GM12872 (cell line): ENCODE measurements around the gene LIPA.

ENCODE experiments used
- TF ChIP-seq, protein P1 (sequence below): IDR thresholded peaks from 3 replicates; pipeline ENCODE4 v1.5.1; 2011; ENCODE audit warnings: low read depth, mild to moderate bottlenecking, low read length, moderate library complexity; ENCODE audit not compliant: insufficient read depth

LIPA gene

DNA sequence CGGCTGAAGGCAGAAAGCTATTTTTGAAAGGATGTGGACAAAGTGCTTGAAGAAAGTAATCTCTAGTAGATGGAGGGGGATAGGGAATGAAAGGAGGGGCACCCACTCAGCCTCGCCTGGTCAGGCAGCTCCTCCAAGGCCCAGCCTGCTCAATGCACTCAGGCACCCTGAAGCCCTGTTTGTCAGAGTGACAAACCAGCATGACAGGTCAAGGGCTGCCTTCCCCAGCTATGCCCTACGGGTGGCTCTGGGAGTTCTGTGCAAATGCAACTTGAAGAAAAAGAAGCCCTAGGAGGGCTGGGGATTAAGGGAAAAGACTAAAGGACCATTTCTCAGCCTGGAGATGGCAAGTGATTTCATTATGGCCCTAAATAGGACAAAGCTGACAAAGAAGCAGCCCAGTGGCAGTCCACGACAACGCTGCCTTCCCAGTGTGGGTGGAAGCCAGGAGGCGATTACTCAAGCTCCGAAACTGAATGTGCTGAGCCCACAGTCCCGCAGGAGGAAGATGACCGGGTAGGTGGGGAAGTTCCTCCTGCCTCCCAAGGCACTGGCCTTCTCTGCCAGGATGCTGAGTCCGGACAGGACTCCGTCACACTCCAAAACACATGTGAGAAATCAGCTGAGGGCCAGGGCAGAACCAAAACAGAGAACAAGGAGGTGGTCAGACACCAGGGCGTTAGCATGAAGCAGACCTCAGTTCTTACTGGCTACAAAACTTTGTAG is 16.3 kb downstream of the LIPA start:
- TF ChIP-seq, protein P1, sequence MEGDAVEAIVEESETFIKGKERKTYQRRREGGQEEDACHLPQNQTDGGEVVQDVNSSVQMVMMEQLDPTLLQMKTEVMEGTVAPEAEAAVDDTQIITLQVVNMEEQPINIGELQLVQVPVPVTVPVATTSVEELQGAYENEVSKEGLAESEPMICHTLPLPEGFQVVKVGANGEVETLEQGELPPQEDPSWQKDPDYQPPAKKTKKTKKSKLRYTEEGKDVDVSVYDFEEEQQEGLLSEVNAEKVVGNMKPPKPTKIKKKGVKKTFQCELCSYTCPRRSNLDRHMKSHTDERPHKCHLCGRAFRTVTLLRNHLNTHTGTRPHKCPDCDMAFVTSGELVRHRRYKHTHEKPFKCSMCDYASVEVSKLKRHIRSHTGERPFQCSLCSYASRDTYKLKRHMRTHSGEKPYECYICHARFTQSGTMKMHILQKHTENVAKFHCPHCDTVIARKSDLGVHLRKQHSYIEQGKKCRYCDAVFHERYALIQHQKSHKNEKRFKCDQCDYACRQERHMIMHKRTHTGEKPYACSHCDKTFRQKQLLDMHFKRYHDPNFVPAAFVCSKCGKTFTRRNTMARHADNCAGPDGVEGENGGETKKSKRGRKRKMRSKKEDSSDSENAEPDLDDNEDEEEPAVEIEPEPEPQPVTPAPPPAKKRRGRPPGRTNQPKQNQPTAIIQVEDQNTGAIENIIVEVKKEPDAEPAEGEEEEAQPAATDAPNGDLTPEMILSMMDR = no peak

DNA sequence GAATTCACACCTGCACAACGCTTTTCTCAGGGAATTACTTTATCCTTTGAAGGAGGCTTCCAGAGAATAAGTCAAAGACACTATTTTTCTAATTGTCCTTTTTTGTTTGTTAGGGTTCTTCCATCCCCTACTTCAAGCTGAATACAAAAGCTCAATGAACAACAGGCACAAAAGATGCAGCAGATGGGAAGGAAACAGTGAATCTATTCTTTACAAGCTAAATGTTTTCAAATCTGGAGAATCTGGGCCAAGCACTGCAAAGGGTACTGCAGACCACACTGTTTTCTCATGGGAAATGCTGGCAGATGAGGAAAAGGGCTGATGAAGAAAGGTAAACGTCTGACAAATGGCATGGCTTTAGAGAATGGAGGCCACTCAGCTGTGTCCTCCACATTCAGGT is 18.5 kb downstream of the LIPA start:
- TF ChIP-seq, protein P1 = no peak

DNA sequence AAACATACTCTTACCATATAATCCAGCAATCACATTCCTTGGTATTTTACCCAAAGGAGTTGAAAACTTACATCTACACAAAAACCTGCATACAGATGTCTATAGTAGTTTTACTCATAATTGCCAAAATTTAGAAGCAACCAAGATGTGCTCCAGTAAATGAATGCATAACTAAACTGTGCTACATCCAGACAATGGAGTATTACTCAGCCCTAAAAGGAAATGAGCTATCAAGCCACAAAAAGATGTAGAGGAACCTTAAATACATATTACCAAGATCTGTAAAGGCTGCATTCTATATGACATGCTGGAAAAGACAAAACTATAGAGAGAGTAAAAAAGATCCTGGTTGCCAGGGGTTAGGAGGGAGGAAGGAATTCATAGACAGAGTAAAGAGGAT is 22.6 kb downstream of the LIPA start:
- TF ChIP-seq, protein P1 = no peak

DNA sequence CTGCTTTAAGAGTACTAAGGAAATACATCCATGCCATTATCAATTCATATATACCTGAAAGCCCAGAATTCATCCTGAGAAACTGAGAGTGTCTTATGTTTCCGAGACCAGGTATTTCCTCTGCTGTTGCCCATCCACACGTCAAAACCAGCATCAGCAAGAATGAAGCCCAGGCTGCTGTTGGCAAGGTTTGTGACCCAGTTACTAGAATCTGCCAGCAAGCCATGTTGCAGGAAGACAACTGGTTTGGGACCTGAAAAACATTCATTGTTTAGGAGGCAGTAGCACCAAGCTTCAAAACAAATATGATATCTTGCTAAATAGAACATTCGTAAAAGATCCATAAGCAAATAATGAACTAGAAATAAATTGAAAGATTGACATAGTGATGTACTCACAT is 23.4 kb downstream of the LIPA start:
- TF ChIP-seq, protein P1 = no peak

DNA sequence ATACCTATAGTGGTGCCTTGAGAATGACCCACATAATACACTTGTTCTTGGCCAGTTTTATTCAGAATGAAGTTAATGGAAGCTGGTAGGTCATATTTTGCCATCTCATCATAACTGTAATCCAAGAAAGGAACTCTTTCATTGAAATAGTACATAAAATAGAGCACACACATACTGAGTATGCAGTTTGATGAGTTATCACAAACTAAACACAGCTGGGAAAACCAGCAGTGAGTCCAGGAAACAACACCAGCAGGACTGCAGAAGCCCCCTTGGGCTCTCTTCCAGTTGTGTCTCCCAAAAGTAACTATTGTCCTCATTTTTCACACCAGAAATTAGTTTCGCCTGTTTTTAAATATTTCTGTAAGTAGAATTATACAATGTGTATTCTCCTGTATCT is 24.7 kb downstream of the LIPA start:
- TF ChIP-seq, protein P1 = no peak

DNA sequence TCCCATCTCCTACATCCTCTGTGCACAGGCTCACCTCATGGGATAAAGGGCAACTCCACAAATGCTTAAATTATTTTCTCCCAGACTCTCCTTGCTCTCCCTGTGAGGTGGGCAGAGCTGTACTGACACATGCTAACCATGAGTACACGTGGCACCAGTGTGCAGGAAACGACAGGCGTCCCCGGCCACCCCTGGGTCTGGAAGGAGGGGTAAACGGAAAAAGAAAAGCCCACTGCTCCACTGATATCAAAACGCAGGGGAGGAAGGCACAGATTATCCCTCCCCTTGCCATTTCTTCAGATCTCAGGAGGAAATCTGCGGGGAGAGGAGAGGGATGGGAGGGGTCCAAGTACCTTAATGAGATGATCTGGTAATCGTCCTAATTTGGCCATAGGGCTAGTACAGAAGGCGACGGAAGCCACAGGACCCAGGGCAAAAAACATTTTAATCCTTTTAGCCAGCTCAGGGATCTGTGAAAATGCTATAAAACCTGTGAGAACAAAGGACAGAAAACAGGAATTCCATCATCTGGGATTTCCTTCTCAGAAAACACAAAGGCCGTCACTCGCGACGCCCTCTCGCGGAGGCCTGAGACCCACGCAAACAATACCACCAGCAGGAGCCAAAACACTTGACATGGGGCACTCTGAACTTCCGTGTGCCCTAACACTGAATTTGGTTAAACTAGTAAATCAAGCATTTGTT is 26.7 kb downstream of the LIPA start:
- TF ChIP-seq, protein P1 = no peak

DNA sequence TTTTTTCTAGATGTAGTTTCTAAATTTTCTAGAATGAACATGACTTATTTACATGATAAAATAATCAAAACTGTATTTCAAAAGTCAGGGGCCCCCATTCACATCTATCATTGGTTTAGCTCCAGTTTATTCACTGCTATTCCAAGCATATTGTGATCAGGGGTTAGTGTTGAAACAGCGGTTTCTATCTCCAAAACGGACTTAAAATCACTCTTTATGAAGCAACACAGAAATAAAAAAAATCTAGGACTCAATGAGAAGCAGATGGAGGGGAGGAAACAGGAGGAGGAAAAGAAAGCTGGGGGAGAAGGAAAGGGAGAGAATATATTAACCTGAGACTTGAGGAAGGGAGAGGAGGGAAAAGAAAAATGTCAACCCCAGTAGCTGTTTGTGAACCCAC is 29.7 kb downstream of the LIPA start:
- TF ChIP-seq, protein P1 = no peak
